IMR-90 (cell line): ENCODE data around the gene ATP1A3. TPM values are rescaled to one million over a fixed set of nuclear protein-coding genes. Genes with fewer than 3 reads are reported as not detected.

Source experiments
- ATAC-seq: fragments of 200-7000 bp; cut with Tn5 transposase; 2 replicates; pipeline ENCODE4 v1.9.1; 2020; ENCODE audit warnings: low read depth, mild to moderate bottlenecking, moderate library complexity
- BruUV-seq: library from RNA; stranded (reverse); fragments of 400-500 nt; replicated peaks from 2 replicates; lab custom pipeline; 2021; lab: Mats Ljungman, UMichigan
- CTCF ChIA-PET: fragments of 300-600 bp; formaldehyde crosslinking; extraction: SDS; loops from one replicate; lab custom pipeline; 2021; ENCODE audit warnings: antibody characterized with exemption; lab: Yijun Ruan, JAX
- POLR2A ChIA-PET: fragments of 300-600 bp; sonication (Branson Sonifier 250); formaldehyde crosslinking; loops from one replicate; lab custom pipeline; 2022; ENCODE audit warnings: antibody characterized with exemption; ENCODE audit not compliant: unreplicated experiment; lab: Charles Lee
- DNase-seq: peaks from one replicate; pipeline ENCODE4 v3.0.0; 2013
- H2AFZ ChIP-seq: replicated peaks from 2 replicates; pipeline ENCODE3; 2013; ENCODE audit warnings: low read length, mild to moderate bottlenecking; ENCODE audit not compliant: poor library complexity
- H2AK5ac ChIP-seq: 2 replicates; pipeline ENCODE4 v1.6.1; 2013; ENCODE audit warnings: low read depth, low read length, inconsistent platforms
- H2AK9ac ChIP-seq: replicated peaks from 2 replicates; pipeline ENCODE3; 2013; ENCODE audit warnings: mild to moderate bottlenecking, low read depth, low read length, moderate library complexity; ENCODE audit not compliant: poor library complexity
- H2BK120ac ChIP-seq: 2 replicates; pipeline ENCODE4 v1.6.1; 2013; ENCODE audit warnings: low read depth, low read length, inconsistent platforms
- H2BK15ac ChIP-seq: 3 replicates; pipeline ENCODE4 v1.6.1; 2013; ENCODE audit warnings: low read depth, low read length, inconsistent platforms
- H2BK20ac ChIP-seq: 2 replicates; pipeline ENCODE4 v1.6.1; 2013; ENCODE audit warnings: low read depth, mild to moderate bottlenecking, inconsistent platforms, low read length, moderate library complexity
- H2BK5ac ChIP-seq: 2 replicates; pipeline ENCODE4 v1.6.1; 2013; ENCODE audit warnings: mild to moderate bottlenecking, low read depth, low read length, inconsistent platforms; ENCODE audit not compliant: poor library complexity, severe bottlenecking
- H3K14ac ChIP-seq: replicated peaks from 2 replicates; pipeline ENCODE4 v1.6.1; 2013; ENCODE audit warnings: low read depth, low read length, inconsistent platforms
- H3K18ac ChIP-seq: 2 replicates; pipeline ENCODE4 v1.6.1; 2013; ENCODE audit warnings: low read depth, low read length, control low read depth
- H3K23ac ChIP-seq: 2 replicates; pipeline ENCODE4 v1.6.1; 2013; ENCODE audit warnings: low read depth, low read length, inconsistent platforms
- H3K27ac ChIP-seq: 2 replicates; pipeline ENCODE4 v1.5.1; 2013; ENCODE audit warnings: mild to moderate bottlenecking, control low read depth, low read length; ENCODE audit not compliant: insufficient read depth
- H3K27me3 ChIP-seq: 2 replicates; pipeline ENCODE4 v1.6.1; 2013; ENCODE audit warnings: low read length; ENCODE audit not compliant: control insufficient read depth, insufficient read depth
- H3K36me3 ChIP-seq: 2 replicates; pipeline ENCODE4 v1.6.1; 2013; ENCODE audit warnings: low read length, mixed read lengths; ENCODE audit not compliant: control insufficient read depth, insufficient read depth
- H3K4ac ChIP-seq: 2 replicates; pipeline ENCODE4 v1.6.1; 2013; ENCODE audit warnings: low read depth, low read length, inconsistent platforms
- H3K4me1 ChIP-seq: 2 replicates; pipeline ENCODE4 v1.6.1; 2013; ENCODE audit warnings: low read length, mixed read lengths; ENCODE audit not compliant: control insufficient read depth, insufficient read depth
- H3K4me2 ChIP-seq: 2 replicates; pipeline ENCODE4 v1.6.1; 2013; ENCODE audit warnings: low read depth, mild to moderate bottlenecking, control low read depth, low read length, moderate library complexity
- H3K4me3 ChIP-seq: 2 replicates; pipeline ENCODE4 v1.5.1; 2013; ENCODE audit warnings: low read depth, mild to moderate bottlenecking, control low read depth, low read length, moderate library complexity; ENCODE audit not compliant: insufficient read depth
- H3K56ac ChIP-seq: 2 replicates; pipeline ENCODE4 v1.6.1; 2013; ENCODE audit warnings: low read length, inconsistent platforms; ENCODE audit not compliant: insufficient read depth; ENCODE audit errors: extremely low read depth
- H3K79me1 ChIP-seq, 2 experiments: 2 replicates each; pipeline ENCODE4 v1.6.1; 2013; ENCODE audit warnings: low read length in 2 of 2, inconsistent platforms in 1 of 2, low read depth in 1 of 2
- H3K9ac ChIP-seq: 2 replicates; pipeline ENCODE4 v1.6.1; 2013; ENCODE audit warnings: low read depth, low read length, control low read depth
- H3K9me1 ChIP-seq: 2 replicates; pipeline ENCODE4 v1.6.1; 2013; ENCODE audit warnings: low read length, inconsistent platforms; ENCODE audit not compliant: insufficient read depth
- H3K9me3 ChIP-seq: 2 replicates; pipeline ENCODE4 v1.6.1; 2013; ENCODE audit warnings: low read length; ENCODE audit not compliant: control insufficient read depth, insufficient read depth
- H4K20me1 ChIP-seq: 2 replicates; pipeline ENCODE4 v1.6.1; 2013; ENCODE audit warnings: low read length, inconsistent platforms; ENCODE audit not compliant: insufficient read depth
- H4K5ac ChIP-seq: 2 replicates; pipeline ENCODE4 v1.6.1; 2013; ENCODE audit warnings: mild to moderate bottlenecking, low read depth, low read length, control low read depth
- H4K8ac ChIP-seq, 2 experiments: 2 replicates each; pipeline ENCODE4 v1.6.1; 2013; ENCODE audit warnings: low read depth in 2 of 2, low read length in 2 of 2, control low read depth in 1 of 2, inconsistent platforms in 1 of 2
- H4K91ac ChIP-seq: 2 replicates; pipeline ENCODE4 v1.6.1; 2013; ENCODE audit warnings: low read depth, low read length, inconsistent platforms; ENCODE audit not compliant: insufficient read depth
- BHLHE40 ChIP-seq: fragments of 150-350 bp; IDR thresholded peaks from 2 replicates; pipeline ENCODE4 v1.6.1; 2016; ENCODE audit warnings: mild to moderate bottlenecking, low read depth, low read length
- CEBPB ChIP-seq: IDR thresholded peaks from 2 replicates; pipeline ENCODE4 v1.6.1; 2012; ENCODE audit warnings: low read depth, low read length, improper control_type of control experiment
- CHD1 ChIP-seq: IDR thresholded peaks from 2 replicates; pipeline ENCODE4 v1.6.1; 2012; ENCODE audit warnings: low read depth, low read length, improper control_type of control experiment
- MAZ ChIP-seq: IDR thresholded peaks from 2 replicates; pipeline ENCODE4 v1.6.1; 2012; ENCODE audit warnings: low read depth, mild to moderate bottlenecking, low read length, improper control_type of control experiment, moderate library complexity, borderline replicate concordance
- MXI1 ChIP-seq: IDR thresholded peaks from 2 replicates; pipeline ENCODE4 v1.6.1; 2012; ENCODE audit warnings: low read depth, mild to moderate bottlenecking, low read length, moderate library complexity, borderline replicate concordance
- NFE2L2 ChIP-seq: fragments of 150-350 bp; IDR thresholded peaks from 2 replicates; pipeline ENCODE4 v1.6.1; 2016; ENCODE audit warnings: low read depth, mild to moderate bottlenecking, low read length
- POLR2A ChIP-seq: IDR thresholded peaks from 2 replicates; pipeline ENCODE4 v1.6.1; 2012; ENCODE audit warnings: mild to moderate bottlenecking, low read depth, low read length
- RAD21 ChIP-seq: IDR thresholded peaks from 2 replicates; pipeline ENCODE4 v1.6.1; 2012; ENCODE audit warnings: low read length, improper control_type of control experiment
- RCOR1 ChIP-seq: IDR thresholded peaks from 2 replicates; pipeline ENCODE4 v1.6.1; 2012; ENCODE audit warnings: mild to moderate bottlenecking, low read length, improper control_type of control experiment; ENCODE audit not compliant: insufficient replicate concordance
- RFX5 ChIP-seq: IDR thresholded peaks from 2 replicates; pipeline ENCODE4 v1.8.0; 2012; ENCODE audit warnings: low read depth, mild to moderate bottlenecking, low read length, moderate library complexity
- SMC3 ChIP-seq: fragments of 150-350 bp; IDR thresholded peaks from 2 replicates; pipeline ENCODE4 v1.6.1; 2016; ENCODE audit warnings: low read depth, mild to moderate bottlenecking, antibody characterized with exemption, low read length, moderate library complexity
- USF2 ChIP-seq: fragments of 150-350 bp; IDR thresholded peaks from 2 replicates; pipeline ENCODE4 v1.6.1; 2017; ENCODE audit warnings: mild to moderate bottlenecking, antibody characterized with exemption, low read length, low read depth
- WGBS, 2 experiments: methylation state at CpG; one replicate each; pipeline versions ENCODE4 v1.1.5 to v1.1.7; 2013; ENCODE audit warnings: missing lambda C conversion rate in 2 of 2; ENCODE audit not compliant: insufficient read length in 1 of 2; ENCODE audit errors: extremely low coverage in 2 of 2; 5-methylcytosine and 5-hydroxymethylcytosine counted together
- dilution Hi-C: fragments of 300-500 bp; cut with HindIII; formaldehyde crosslinking; loops from one replicate; pipeline ENCODE4 v1.14.3; 2018; ENCODE audit warnings: low sequenced_read_pairs; ENCODE audit not compliant: unreplicated experiment
- in situ Hi-C: fragments of 300-500 bp; cut with MboI; formaldehyde crosslinking; loops from 3 replicates; pipeline ENCODE4 v1.14.3; 2019; ENCODE audit warnings: low sequenced_read_pairs, inconsistent platforms, mixed read lengths
- intact Hi-C: fragments of 100-400 bp; cut with micrococcal nuclease; formaldehyde crosslinking; loops from 2 replicates; pipeline ENCODE4 v1.10.0; 2022
- polyA plus RNA-seq, 3 experiments: library from polyadenylated mRNA; depleted of rRNA; stranded (reverse); fragments of >200 nt; gene quantifications; 2 replicates each; pipeline ENCODE4 v1.2.3, GENCODE V29; 2012; ENCODE audit warnings: low replicate concordance in 1 of 3
- total RNA-seq: library from RNA; depleted of rRNA; stranded (reverse); fragments of >200 nt; gene quantifications from 2 replicates; pipeline ENCODE4 v1.2.3, GENCODE V29; 2012

Gene ATP1A3
- total and polyA plus RNA-seq, 2 of the 4 experiments (the other 2 are of a cell fraction) = under 0.01 to 0.12 TPM

- H4K5ac ChIP-seq = no peak overlapping the region
- H3K4me1 ChIP-seq = no peaks in the 10 kb centered on the region
- dilution Hi-C loops = no loop called here
- peaks cover 85% of the 10 kb centered on the region for H3K27me3 ChIP-seq
- H2AK5ac ChIP-seq = no peak overlapping the region
- H3K4me3 ChIP-seq = no peak overlapping the region
- no peak overlapping the region for H2BK15ac ChIP-seq
- H3K4me2 ChIP-seq = no peak overlapping the region
- H2BK5ac ChIP-seq = no peak overlapping the region
- ATAC-seq (no peak), DNase-seq (no peak)
- H4K8ac ChIP-seq = no peak overlapping the region
- 21% methylated on average over 4 of the region's 22 CpGs; no CpG with 5 or more reads in 1 of the 2 experiments for WGBS, 2 experiments
- no peak overlapping the region for H3K23ac ChIP-seq
- ChIA-PET CTCF (no interaction called here), POLR2A (no interaction called here)
- no peak overlapping the region for H3K9ac ChIP-seq
- in situ Hi-C loops = no loop called here
- H3K56ac ChIP-seq = no peak overlapping the region
- BruUV-seq = no TSS peak
- no peak overlapping the region for H2BK120ac ChIP-seq
- no peak overlapping the region for H3K4ac ChIP-seq
- H3K27ac ChIP-seq = no peak overlapping the region
- H2AK9ac ChIP-seq = peak overlapping the region; percentile 42
- H4K91ac ChIP-seq = no peak overlapping the region
- H2AFZ ChIP-seq = no peak overlapping the region
- H4K20me1 ChIP-seq = peaks cover 27% of the 10 kb centered on the region
- intact Hi-C loops = no loop called here
- H3K14ac ChIP-seq = no peak overlapping the region
- H3K9me1 ChIP-seq = peaks cover 20% of the 10 kb centered on the region
- TF ChIP-seq NFE2L2 = no peak
- no peak for TF ChIP-seq CHD1
- TF ChIP-seq RCOR1 = no peak
- no peak for TF ChIP-seq MAZ
- no peak for TF ChIP-seq RAD21
- no peak for TF ChIP-seq USF2
- TF ChIP-seq POLR2A = no peak
- no peak for TF ChIP-seq BHLHE40
- no peak for TF ChIP-seq MXI1
- TF ChIP-seq CEBPB = no peak
- no peak for TF ChIP-seq SMC3
- TF ChIP-seq RFX5 = no peak
- peaks cover 3% of the 10 kb centered on the region; the same call in 1 of the 2 replicates for H3K9me3 ChIP-seq
- no peaks in the 10 kb centered on the region for H3K79me1 ChIP-seq
- no peak overlapping the region for H3K18ac ChIP-seq
- H2BK20ac ChIP-seq = no peak overlapping the region
- no peaks in the 10 kb centered on the region for H3K36me3 ChIP-seq
Observed at GRCh38 chr19:41921577-41922576, 72.2 kb downstream of the ATP1A3 start.
